ENCODE data around the gene HEPHL1.

GRCh38 chr11:94046796-94047195, 25.6 kb downstream of the HEPHL1 start:
- TF ChIP-seq CTCF (IDR thresholded peaks at IDR 0.05; ENCODE audit: low read depth, low read length) (no peak), POLR2A (IDR thresholded peaks at IDR 0.05; ENCODE audit: extremely low read depth, insufficient read length) (no peak), MAX (IDR thresholded peaks at IDR 0.05; ENCODE audit: low read depth, low read length) (no peak), MYC (IDR thresholded peaks at IDR 0.05; ENCODE audit: low read depth, low read length) (no peak)

Data from NB4 (cell line).